ENCODE data around the gene CDKN1C. TPM values are rescaled to one million over a fixed set of nuclear protein-coding genes. Genes with fewer than 3 reads are reported as not detected.

CDKN1C gene
- total and polyA plus RNA-seq, 2 experiments from 2014 or later: 64.6 to 108 TPM

GRCh38 chr11:2931771-2932738, 46.5 kb upstream of the CDKN1C start:
- TF ChIP-seq, protein P1, sequence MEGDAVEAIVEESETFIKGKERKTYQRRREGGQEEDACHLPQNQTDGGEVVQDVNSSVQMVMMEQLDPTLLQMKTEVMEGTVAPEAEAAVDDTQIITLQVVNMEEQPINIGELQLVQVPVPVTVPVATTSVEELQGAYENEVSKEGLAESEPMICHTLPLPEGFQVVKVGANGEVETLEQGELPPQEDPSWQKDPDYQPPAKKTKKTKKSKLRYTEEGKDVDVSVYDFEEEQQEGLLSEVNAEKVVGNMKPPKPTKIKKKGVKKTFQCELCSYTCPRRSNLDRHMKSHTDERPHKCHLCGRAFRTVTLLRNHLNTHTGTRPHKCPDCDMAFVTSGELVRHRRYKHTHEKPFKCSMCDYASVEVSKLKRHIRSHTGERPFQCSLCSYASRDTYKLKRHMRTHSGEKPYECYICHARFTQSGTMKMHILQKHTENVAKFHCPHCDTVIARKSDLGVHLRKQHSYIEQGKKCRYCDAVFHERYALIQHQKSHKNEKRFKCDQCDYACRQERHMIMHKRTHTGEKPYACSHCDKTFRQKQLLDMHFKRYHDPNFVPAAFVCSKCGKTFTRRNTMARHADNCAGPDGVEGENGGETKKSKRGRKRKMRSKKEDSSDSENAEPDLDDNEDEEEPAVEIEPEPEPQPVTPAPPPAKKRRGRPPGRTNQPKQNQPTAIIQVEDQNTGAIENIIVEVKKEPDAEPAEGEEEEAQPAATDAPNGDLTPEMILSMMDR (IDR thresholded peaks at IDR 0.05; ENCODE audit: low read depth, low read length): no peak
- Histone ChIP-seq H3K9me3 (ENCODE audit: low read depth) (no peaks in the 10 kb centered on the region), H3K27me3 (peaks cover 50% of the 10 kb centered on the region), H3K4me1 (ENCODE audit: low read depth) (peaks cover 7% of the 10 kb centered on the region), H3K27ac (no peak overlapping the region), H3K36me3 (no peaks in the 10 kb centered on the region), H3K4me3 (no peak overlapping the region)
- no peak for DNase-seq (ENCODE audit: low read depth in 1 of 2, low spot score in 1 of 2)

DNA sequence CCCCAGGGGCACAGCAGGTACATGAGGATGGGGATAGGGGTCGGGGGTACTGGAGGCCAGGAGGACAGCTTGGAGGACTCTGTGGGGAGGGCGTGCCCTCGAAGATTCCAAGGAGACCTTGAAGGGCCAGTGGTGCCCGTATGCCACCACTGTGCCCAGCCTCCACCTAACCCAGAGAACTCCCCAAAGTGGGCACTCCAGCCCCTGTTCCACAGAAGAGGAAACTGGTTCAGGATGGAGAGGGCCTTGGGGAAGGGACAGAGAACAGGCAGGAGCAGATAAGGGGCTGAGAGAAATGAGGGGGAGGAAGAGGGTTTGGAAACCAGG, 45.8 kb upstream of the CDKN1C start:
- no peak for DNase-seq (ENCODE audit: low read depth in 1 of 2, low spot score in 1 of 2)
- Histone ChIP-seq H3K9me3 (ENCODE audit: low read depth) (no peaks in the 10 kb centered on the region), H3K4me1 (ENCODE audit: low read depth) (peaks cover 7% of the 10 kb centered on the region)

DNA sequence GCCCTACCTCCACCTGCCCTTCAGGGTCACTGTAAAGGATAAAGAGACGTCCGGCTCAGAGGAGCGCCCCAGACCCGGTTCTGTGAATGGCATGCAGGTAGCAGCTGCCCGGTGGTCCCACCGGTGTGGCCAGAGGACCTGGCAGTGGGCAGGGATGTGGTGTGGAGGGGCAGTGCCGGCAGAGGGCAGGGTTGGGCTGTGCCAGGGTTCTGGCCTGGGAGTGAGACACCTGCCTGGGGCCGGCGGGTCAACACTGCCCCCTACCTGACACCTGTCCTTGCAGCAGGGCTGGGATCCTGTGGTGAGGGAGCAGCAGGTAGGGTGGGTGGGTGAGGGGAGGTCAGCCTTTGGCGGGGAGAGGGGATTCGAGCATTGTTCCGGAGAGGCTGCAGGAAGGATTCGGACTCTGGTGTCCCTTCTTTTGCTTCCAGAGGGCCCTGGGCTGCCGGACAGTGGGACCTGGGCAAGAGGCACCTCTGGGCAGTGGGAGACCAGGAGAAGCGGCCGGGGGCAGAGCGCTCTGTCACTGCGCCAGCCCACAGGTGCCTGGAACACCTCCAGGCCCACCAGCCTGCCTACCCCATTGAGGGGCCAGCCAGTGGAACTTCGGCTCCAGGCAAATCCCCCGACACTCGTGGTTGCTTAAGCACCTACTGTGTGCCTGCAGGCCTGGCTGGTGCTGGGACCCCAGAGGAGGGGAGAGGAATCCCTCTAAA, 45.3 kb upstream of the CDKN1C start:
- Histone ChIP-seq H3K4me1 (ENCODE audit: low read depth) (peaks cover 7% of the 10 kb centered on the region), H3K36me3 (no peaks in the 10 kb centered on the region), H3K27ac (no peak overlapping the region), H3K4me3 (no peak overlapping the region), H3K27me3 (peaks cover 58% of the 10 kb centered on the region), H3K9me3 (ENCODE audit: low read depth) (no peaks in the 10 kb centered on the region)
- peak; percentile 51 to 72 for DNase-seq (ENCODE audit: low read depth in 1 of 2, low spot score in 1 of 2)
- TF ChIP-seq, protein P1 (IDR thresholded peaks at IDR 0.05; ENCODE audit: low read depth, low read length): peak; percentile 42

More for the DNA sequence above, 45.8 kb upstream of the CDKN1C start:
- Histone ChIP-seq H3K27me3 (peaks cover 57% of the 10 kb centered on the region), H3K4me3 (no peak overlapping the region), H3K27ac (no peak overlapping the region), H3K36me3 (no peaks in the 10 kb centered on the region)
- TF ChIP-seq, protein P1 (IDR thresholded peaks at IDR 0.05; ENCODE audit: low read depth, low read length): no peak

GRCh38 chr11:2929950-2930703, 44.6 kb upstream of the CDKN1C start:
- TF ChIP-seq, protein P1 (IDR thresholded peaks at IDR 0.05; ENCODE audit: low read depth, low read length): peak; percentile 53
- Histone ChIP-seq H3K4me3 (peak overlapping the region; percentile 20), H3K27ac (no peak overlapping the region), H3K36me3 (no peaks in the 10 kb centered on the region), H3K9me3 (ENCODE audit: low read depth) (no peaks in the 10 kb centered on the region), H3K4me1 (ENCODE audit: low read depth) (peaks cover 7% of the 10 kb centered on the region), H3K27me3 (peaks cover 58% of the 10 kb centered on the region)
- peak in 1 of 2 donors; percentile 33 for DNase-seq (ENCODE audit: low read depth in 1 of 2, low spot score in 1 of 2)

GRCh38 chr11:2929531-2929949, 44.0 kb upstream of the CDKN1C start:
- H3K9me3 ChIP-seq (ENCODE audit: low read depth): no peaks in the 10 kb centered on the region
- no peaks in the 10 kb centered on the region for H3K36me3 ChIP-seq
- peaks cover 7% of the 10 kb centered on the region for H3K4me1 ChIP-seq (ENCODE audit: low read depth)
- peaks cover 64% of the 10 kb centered on the region for H3K27me3 ChIP-seq
- peak in 1 of 2 donors; percentile 76 for DNase-seq (ENCODE audit: low read depth in 1 of 2, low spot score in 1 of 2)
- H3K4me3 ChIP-seq: peak overlapping the region; percentile 26
- TF ChIP-seq, protein P1 (IDR thresholded peaks at IDR 0.05; ENCODE audit: low read depth, low read length): no peak
- no peak overlapping the region for H3K27ac ChIP-seq

Measured in cardiac muscle cell (in vitro differentiated cells and primary cell).